Fibroblast of skin of back (primary cell): ENCODE results near the gene PTH2. TPM values are rescaled to one million over a fixed set of nuclear protein-coding genes. Genes with fewer than 3 reads are reported as not detected.
"Not testable (repeated sequence)": the region's sequence is repeated elsewhere in the genome, so short reads cannot be mapped to it uniquely, and the experiment has no call there.

Experiments
- DNase-seq: peaks from one replicate; pipeline ENCODE4 v3.0.0-alpha.2; 2013
- polyA plus RNA-seq, 2 experiments: library from polyadenylated mRNA; unstranded; fragments of 120-200 nt; gene quantifications; one replicate each; pipeline ENCODE4 v1.2.1, GENCODE V29; 2013; ENCODE audit not compliant: insufficient read length in 2 of 2

The PTH2 gene
- not detected for polyA plus RNA-seq (2013, experiment 1 of 2; ENCODE audit: insufficient read length)
- not detected for polyA plus RNA-seq (2013, experiment 2 of 2; ENCODE audit: insufficient read length)

GRCh38 chr19:49423071-49423984, at the start of gene PTH2:
Gene PTH2, minus strand, starts transcription at chr19:49423441. Its CDS starts 102 bp downstream, at chr19:49423339.
- no peak for DNase-seq

- DNase-seq: no peak
Measured at GRCh38 chr19:49472936-49473335, 49.7 kb upstream of the PTH2 start.

GRCh38 chr19:49470615-49470978, 47.4 kb upstream of the PTH2 start:
- no peak for DNase-seq

GRCh38 chr19:49469828-49470614, 46.8 kb upstream of the PTH2 start:
- DNase-seq: no peak

- peak; percentile 87 for DNase-seq
Measured at GRCh38 chr19:49468746-49469447, 45.7 kb upstream of the PTH2 start.

- DNase-seq: no peak
Measured at GRCh38 chr19:49468199-49468598, 45.0 kb upstream of the PTH2 start.

GRCh38 chr19:49465371-49465770, 42.1 kb upstream of the PTH2 start:
- DNase-seq: no peak

GRCh38 chr19:49463960-49464740, 40.9 kb upstream of the PTH2 start:
- DNase-seq: no peak

GRCh38 chr19:49462492-49462891, 39.3 kb upstream of the PTH2 start:
- DNase-seq: no peak

- no peak for DNase-seq
Measured at GRCh38 chr19:49461656-49462055, 38.4 kb upstream of the PTH2 start.

- not testable (repeated sequence) for DNase-seq
Measured at GRCh38 chr19:49461130-49461529, 37.9 kb upstream of the PTH2 start.

- no peak for DNase-seq
Measured at GRCh38 chr19:49459388-49459787, 36.1 kb upstream of the PTH2 start.

GRCh38 chr19:49458567-49458903, 35.3 kb upstream of the PTH2 start:
- DNase-seq: no peak

GRCh38 chr19:49456326-49456725, 33.1 kb upstream of the PTH2 start:
- DNase-seq: no peak

- DNase-seq: no peak
Measured at GRCh38 chr19:49455773-49456172, 32.5 kb upstream of the PTH2 start.

GRCh38 chr19:49453757-49454240, 30.6 kb upstream of the PTH2 start:
- DNase-seq: no peak

GRCh38 chr19:49453013-49453756, 29.9 kb upstream of the PTH2 start, which contains the start of gene ALDH16A1:
Gene ALDH16A1, plus strand, starts transcription at chr19:49453225. Its CDS starts 107 bp downstream, at chr19:49453332.
- DNase-seq: peak; percentile 98

GRCh38 chr19:49451430-49452181, 28.4 kb upstream of the PTH2 start, which contains the start of gene PIH1D1:
Gene PIH1D1, minus strand, starts transcription at chr19:49451814. Its CDS starts 240 bp downstream, at chr19:49451574.
- peak; percentile 100 for DNase-seq

GRCh38 chr19:49450405-49450804, 27.2 kb upstream of the PTH2 start:
- DNase-seq: no peak

GRCh38 chr19:49448432-49448786, 25.2 kb upstream of the PTH2 start:
- no peak for DNase-seq
